HG03469 (cell line): ENCODE data around the gene PID1.

Source experiments
- ATAC-seq: cut with Tn5 transposase; IDR thresholded peaks from one replicate; pipeline ENCODE4 v1.9.1; 2021; ENCODE audit warnings: mild to moderate bottlenecking, moderate library complexity, moderate number of reproducible peaks; ENCODE audit not compliant: unreplicated experiment

PID1 gene

GRCh38 chr2:229173825-229174359 lies 97.2 kb downstream of the PID1 start:
- ATAC-seq = no peak

DNA sequence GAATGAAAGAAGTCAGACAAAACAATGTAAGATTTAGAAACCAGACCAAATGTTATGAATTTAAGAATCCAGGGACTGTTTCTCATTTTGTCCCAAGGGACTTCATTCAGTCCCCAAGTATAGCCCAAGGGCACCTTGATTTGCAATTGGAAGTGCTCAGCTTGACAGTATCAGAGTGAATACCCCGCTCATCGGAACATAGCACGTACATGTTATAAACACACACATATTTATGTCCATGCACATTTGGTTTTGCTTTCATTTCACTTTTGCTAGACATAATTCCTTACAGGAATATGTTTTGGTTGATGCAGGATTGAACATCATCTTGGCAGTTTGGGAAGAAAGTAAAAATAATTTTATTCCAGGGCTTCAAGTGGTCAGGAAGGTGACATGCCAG lies 100.2 kb downstream of the PID1 start:
- no peak for ATAC-seq

- ATAC-seq = no peak
Observed at GRCh38 chr2:229170171-229170570, 100.9 kb downstream of the PID1 start.

- ATAC-seq = no peak
Observed at GRCh38 chr2:229169751-229170150, 101.3 kb downstream of the PID1 start.

- ATAC-seq = no peak
Observed at GRCh38 chr2:229164545-229165249, 106.4 kb downstream of the PID1 start.

- no peak for ATAC-seq
Observed at GRCh38 chr2:229163893-229164292, 107.2 kb downstream of the PID1 start.

- ATAC-seq = no peak
Observed at GRCh38 chr2:229162015-229162414, 109.1 kb downstream of the PID1 start.

- ATAC-seq = no peak
Observed at GRCh38 chr2:229160984-229161383, 110.1 kb downstream of the PID1 start.

- ATAC-seq = no peak
Observed at GRCh38 chr2:229160180-229160579, 110.9 kb downstream of the PID1 start.

- ATAC-seq = no peak
Observed at GRCh38 chr2:229159405-229159804, 111.7 kb downstream of the PID1 start.

DNA sequence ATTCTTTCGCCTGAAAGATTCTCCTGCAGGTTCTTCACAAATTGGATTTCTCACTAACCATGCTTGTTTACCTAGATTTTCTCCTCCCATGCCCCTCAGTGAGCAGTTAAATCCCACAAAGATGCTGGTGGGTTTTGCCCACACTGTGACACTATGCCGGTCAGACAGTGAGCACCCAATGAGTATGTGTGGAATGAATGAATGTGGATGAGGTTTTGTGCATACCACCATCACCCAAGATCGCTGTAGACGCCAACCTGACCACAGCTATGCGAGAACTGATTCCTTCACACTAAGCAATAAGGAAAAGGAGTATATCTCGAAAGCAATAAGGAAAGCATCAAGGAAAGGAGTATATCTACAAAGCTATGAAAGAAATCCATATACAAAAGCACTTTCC lies 116.7 kb downstream of the PID1 start:
- ATAC-seq = no peak

DNA sequence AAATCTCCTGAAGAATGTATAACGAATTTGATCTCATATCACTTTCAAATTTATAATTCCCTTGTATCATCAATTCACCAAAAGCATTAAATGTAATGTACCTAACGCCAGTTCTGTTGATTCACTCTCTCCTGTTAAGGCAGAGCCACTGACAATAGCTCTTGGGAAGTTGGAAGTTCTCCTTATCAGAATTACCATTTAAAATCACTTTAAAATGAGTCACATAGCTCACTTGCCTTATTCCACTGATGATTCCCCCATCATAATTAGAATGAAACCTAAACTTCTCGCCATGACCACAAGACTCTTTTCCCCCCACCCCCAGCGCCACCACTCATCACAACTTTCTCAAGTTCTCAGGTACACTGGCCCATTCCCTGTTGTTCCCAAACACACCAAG lies 117.1 kb downstream of the PID1 start:
- ATAC-seq = no peak

GRCh38 chr2:229153267-229153666 lies 117.8 kb downstream of the PID1 start:
- ATAC-seq = no peak

- no peak for ATAC-seq
Observed at GRCh38 chr2:229152674-229153073, 118.4 kb downstream of the PID1 start.

DNA sequence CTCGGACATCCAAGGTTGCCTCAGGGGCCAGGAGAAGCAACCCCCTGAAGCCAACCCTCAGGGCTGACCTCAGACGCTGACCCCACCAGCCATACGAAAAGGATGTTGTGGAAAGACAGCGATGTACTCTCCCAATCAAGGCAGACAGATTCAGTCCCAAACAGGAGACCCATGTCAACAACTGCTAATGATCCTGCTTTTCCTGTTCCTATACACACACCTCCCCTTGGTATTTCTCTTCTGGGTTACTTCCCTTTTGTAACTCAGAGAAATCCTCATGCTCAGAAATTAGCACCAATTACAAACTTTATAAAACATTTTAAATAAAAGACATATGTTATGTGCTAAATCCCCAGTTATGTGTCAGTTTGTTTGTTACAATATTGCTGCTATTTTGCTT lies 120.8 kb downstream of the PID1 start:
- ATAC-seq = no peak

DNA sequence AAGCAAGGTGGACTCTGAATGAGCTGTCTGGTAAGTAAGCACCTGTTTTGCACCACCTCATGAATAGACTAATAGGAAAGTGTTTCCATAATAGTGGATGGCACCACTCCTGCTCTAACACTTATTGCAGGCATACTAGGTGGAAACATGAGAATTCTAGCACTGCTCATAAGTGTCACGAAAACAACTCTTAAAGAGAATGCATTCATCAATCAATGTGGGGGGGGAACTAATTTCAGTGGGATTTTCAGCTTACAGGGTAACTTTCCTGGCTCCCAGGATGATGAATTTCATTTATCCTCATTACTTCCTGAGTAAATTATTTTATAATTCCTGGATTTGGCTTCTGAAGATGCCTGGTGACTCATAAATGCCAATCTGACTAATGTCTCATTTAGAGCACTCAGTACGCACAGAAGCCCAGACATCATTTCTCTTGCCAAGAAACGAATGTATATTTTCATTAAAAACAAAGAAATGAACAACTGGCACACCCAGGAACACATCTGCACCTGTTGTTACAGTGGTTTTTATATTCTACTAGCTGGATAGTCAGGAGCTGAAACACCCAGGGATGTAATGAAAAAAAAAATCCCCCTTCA lies 129.6 kb downstream of the PID1 start:
- ATAC-seq = no peak

GRCh38 chr2:229137639-229138038 lies 133.4 kb downstream of the PID1 start:
- ATAC-seq = no peak

DNA sequence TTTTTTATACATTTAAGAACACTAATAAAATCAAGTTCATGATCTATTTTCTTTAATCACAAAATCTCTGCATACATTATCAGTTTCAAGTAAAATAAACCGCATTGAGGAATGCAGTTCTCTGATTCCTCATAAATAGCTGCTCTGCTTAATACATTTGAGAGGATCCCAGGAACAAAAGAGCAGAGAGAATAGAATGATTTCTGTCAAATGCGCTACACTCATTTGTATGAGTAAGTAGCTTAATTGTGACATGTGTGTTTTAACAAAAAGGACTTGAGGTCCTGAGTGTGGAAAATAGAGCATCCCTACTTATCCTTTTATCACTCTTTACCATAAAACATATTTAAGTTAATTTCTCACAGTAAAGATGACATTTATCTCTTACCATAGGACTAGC lies 134.0 kb downstream of the PID1 start:
- ATAC-seq = no peak

GRCh38 chr2:229133155-229133772 lies 137.8 kb downstream of the PID1 start:
- ATAC-seq = no peak

DNA sequence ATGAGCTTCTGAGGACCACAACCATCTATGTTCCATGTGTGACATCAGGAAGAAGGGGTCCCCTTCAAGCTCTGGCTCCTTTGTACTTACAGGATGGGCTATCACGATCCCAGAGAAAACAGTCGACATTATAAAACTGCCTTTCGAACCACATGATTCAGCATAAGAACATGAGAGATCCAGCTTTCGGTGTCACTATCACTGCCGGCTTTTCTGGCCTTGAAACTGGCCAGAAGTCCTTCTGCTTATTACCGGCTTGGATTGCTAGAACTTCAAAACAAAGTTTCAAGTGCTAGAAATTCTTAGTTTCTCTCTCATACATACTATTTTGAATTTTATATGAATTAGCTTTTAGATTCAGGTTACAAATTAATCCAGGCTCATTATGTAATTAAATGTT lies 138.9 kb downstream of the PID1 start:
- no peak for ATAC-seq

DNA sequence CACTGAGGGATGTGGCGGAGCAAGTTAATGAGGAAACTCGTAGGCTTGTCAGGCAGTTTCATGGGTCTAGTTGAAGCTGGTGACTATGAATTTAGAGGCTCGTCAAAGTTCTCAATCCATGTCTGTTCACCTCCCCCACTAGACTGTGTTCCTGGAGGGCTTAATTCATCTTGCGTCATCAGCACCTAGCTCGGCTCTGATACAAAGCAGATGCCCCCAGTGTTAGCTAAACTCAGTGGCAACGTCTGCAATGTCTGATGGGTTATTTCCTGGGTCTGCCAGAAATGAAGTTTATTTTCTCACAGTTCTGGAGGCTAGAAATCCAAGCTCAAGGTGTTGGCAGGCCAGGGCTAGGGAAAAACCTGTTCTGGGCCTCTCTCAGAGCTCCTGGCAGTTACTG lies 140.6 kb downstream of the PID1 start:
- ATAC-seq = no peak

GRCh38 chr2:229129738-229130371 lies 141.2 kb downstream of the PID1 start:
- no peak for ATAC-seq
